ENCODE results near the gene ACSS3. TPM values are rescaled to one million over a fixed set of nuclear protein-coding genes. Genes with fewer than 3 reads are reported as not detected.

The ACSS3 gene
- total and polyA plus RNA-seq, 5 experiments from 2014 or later: not detected

Small RNA genes within 50 kb of the gene (microRNA-seq; reads per million reads assigned to microRNA genes)
- not detected for gene MIR4699 (ENCODE audit: borderline microRNAs expressed)

Other genes with a start within 250 kb of the ACSS3 start
- not detected for gene LIN7A, start 140.1 kb upstream of the ACSS3 start, total RNA-seq
- not detected for gene LIN7A, start 140.1 kb upstream of the ACSS3 start, polyA plus RNA-seq

Measured in naive thymus-derived CD8-positive, alpha-beta T cell (primary cell).